Stimulated activated naive CD4-positive, alpha-beta T cell (primary cell): ENCODE measurements around the gene FIBCD1.
"Not testable (repeated sequence)": the region's sequence is repeated elsewhere in the genome, so short reads cannot be mapped to it uniquely, and the experiment has no call there.

Experiments used
- DNase-seq, 6 experiments: peaks; one replicate each; lab custom pipeline; 2025; lab: John Stamatoyannopoulos, UW

FIBCD1 gene

DNA sequence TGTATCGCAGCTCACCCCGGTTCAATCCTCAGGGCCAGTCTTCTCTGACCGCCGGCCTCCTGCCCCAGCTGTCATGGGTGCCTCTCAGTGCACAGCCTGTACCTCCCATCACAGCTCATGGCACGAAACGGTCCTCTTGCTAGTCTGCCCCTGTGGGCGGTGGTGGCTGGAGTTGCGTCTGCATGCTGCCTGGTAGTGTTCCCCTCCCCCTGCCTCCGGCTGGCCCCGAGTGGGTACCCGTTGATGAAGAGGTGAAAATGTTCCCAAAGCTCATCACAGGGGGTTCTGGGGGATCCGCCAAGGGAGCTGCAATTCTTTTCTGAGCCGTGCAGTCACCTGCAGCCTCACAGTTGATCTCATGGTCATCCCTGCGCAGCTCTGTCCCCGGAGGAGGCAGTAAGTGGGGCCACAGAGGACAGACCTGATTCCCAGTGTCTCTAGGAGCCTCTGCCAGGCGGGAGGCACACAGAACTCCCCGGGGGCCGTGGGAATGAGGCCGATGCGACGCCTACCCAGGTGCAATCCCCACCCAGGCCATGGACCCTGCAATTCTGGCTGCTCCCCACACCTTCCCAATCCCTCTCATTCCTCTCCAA lies 34.7 kb upstream of the FIBCD1 start:
- no peak for DNase-seq

DNA sequence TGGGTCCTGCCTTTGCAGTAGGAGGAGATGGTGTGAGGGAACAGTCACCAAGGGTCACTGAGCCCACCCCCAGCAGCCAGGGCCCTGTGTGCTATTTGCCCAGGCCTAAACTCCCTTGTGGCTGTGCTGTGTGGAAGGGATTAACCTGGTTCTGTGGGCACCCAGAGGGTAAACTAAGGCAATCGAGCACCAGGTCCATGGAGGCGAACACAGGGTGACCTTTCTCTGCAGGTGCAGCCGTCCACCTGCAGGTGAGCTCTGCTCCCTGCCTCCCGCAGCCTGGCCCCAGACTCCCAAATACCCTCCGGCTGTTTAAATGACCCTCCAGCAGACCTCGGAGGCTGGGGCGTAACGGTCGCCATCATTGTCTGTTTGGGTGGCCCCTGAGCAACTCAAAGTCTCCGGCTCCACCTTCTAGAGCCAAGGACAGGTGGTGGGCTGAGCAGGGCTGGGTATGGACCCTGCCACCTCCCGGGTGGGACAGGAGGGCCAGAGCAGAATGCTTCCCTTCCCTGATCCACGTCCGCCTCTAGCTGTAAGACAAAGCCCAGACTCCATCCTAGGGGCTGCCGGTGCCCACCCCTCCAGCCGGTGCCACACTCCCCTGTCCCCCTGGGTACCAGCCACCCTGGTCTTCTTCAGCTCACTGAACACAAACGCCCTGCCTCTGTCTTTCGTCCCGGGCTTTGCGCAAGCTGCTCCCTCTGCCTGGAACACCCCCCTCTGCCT lies 34.1 kb upstream of the FIBCD1 start:
- no peak for DNase-seq

DNA sequence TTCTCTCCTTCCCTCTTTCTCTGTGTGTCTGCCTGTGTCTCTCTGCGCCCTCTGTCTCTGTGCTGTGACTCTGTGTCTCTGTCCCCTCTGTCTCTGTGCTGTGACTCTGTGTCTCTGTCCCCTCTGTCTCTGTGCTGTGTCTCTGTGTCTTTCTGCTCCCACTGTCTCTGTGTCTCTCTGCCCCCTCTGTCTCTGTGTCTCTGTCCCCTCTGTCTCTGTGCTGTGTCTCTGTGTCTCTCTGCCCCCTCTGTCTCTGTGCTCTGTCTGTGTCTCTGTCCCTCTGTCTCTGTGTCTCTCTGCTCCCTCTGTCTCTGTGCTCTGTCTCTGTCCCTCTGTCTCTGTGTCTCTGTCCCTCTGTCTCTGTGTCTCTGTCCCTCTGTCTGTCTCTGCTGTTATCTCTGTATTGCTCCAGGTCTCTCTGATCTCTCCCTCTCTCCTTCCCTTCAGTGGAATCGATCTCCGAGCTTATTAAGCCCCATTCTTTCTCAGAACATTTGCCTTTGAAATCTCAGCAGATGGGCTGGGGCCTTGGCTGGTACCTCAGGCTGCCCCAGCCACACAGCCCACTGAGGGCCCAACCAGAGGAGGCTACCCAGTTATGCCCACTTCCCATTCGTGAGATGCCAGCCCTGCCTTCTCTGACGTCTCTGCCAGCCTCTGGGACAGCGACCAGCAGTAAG lies 33.4 kb upstream of the FIBCD1 start:
- no peak for DNase-seq

DNA sequence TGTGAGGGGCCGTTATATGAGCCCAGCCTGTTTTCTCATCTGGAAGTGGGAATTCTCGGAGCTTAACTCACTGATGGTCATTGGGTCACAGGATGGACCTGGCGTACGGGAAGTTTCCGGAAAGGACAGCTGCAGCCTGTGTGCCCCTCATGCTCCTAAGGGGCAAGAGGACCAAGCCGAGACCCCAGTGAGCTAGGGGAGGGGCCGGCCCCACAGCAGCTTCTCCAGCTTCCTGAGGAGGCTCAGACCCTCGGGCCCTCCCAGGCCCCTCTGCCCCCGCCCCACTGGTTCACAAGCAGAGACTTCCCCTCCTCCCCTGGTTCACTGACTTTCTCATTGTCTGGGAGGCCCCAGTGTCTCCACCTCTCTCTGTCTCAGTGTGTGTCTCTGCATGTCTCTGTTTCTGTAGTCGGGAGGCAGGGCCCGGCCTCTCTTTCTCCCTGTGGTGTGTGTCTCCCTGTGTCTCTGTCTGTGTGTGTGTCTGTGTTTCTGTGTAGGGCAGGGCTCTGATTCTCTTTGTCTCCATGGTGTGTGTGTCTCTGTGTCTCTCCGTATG lies 32.3 kb upstream of the FIBCD1 start:
- DNase-seq: no peak

DNA sequence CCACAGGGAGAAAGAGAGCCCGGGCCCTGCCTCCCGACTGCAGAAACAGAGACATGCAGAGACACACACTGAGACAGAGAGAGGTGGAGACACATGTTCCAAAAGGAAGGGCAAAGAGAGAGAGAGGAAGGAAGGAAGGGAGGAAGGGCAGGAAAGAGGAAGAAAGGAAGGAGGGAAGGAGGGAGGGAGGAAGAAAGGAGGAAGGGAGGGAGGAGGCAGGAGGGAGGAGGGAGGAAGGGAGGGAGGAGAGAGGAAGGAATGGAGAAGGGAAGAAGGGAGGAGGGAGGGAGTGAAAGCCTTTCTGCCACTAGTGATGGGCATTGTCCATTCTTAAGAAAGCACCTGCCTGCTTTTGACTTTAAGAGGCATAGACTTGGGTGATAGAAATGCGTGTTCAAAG lies 31.8 kb upstream of the FIBCD1 start:
- no peak for DNase-seq

DNA sequence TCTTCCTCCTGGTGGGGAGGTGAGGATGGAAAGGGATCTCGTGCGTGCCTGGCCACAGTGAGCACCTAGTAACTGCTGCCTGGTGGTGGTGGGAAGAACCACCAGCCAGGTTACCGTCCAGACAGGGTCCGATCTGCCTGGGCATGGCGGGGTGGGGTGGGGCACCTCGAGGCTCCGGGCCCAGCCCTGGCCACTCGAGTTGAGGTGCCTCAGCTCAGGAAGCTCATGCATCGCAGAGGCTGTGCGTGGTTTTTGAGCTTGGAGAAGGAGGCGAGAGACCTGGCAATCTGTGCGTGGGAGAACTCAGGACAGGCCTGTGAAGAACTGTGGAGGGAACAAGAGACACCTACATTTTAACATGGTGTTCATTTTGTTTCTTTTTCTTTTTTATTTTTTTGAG lies 31.0 kb upstream of the FIBCD1 start:
- no peak for DNase-seq

DNA sequence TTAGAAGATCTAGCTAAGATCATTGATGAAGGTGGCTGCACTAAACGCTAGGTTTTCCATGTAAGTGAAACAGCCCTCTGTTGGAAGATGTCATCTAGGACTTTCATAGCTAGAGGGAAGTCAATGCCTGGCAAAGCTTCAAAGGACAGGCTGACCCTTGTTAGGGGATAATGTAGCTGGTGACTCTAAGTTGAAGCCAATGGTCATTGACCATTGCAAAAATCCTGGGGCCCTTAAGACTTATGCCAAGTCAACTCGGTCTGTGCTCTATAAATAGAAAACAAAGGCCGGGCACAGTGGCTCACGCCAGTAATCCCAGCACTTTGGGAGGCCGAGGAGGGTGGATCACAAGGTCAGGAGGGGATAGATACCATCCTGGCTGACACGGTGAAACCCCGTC lies 26.6 kb upstream of the FIBCD1 start:
- DNase-seq: no peak

DNA sequence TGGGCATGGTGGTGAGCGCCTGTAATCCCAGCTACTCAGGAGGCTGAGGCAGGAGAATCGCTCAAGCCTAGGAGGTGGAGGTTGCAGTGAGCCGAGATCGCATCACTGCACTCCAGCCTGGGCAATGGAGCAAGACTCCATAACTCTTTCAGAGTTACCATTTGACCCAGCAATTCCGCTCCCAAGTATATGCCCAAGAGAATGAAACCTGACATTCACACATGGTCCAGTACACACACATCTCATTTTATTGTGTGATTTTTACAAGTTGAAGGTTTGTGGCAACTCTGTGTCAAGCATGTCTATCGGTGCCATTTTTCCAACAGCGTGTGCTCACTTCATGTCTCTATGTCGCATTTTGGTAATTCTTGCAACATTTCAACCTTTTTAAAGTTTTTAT lies 24.9 kb upstream of the FIBCD1 start:
- DNase-seq: no peak

DNA sequence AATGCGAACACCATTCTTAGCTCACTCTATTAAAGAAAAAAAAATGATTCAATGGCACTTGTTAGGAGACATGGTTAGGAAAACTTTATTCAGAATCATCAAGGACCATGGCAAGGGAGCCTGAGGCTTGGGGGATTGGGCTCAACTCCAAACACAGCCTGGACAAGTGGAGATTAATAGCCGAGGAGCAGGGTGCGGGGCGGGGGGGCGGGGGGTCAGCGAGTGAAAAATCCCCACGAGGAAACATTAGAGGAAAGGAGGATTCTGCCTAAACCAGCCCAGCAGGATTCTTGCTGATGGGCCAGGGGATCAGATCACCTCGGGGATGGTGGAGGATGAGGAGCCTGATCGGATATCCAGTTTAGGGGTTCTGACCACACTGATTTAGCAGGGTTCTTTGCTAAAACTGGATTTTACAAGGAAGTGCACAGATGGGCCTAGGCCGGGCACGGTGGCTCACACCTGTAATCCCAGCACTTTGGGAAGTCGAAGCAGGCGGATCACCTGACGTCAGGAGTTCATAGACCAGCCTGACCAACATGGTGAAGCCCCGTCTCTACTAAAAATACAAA lies 24.4 kb upstream of the FIBCD1 start:
- no peak for DNase-seq

DNA sequence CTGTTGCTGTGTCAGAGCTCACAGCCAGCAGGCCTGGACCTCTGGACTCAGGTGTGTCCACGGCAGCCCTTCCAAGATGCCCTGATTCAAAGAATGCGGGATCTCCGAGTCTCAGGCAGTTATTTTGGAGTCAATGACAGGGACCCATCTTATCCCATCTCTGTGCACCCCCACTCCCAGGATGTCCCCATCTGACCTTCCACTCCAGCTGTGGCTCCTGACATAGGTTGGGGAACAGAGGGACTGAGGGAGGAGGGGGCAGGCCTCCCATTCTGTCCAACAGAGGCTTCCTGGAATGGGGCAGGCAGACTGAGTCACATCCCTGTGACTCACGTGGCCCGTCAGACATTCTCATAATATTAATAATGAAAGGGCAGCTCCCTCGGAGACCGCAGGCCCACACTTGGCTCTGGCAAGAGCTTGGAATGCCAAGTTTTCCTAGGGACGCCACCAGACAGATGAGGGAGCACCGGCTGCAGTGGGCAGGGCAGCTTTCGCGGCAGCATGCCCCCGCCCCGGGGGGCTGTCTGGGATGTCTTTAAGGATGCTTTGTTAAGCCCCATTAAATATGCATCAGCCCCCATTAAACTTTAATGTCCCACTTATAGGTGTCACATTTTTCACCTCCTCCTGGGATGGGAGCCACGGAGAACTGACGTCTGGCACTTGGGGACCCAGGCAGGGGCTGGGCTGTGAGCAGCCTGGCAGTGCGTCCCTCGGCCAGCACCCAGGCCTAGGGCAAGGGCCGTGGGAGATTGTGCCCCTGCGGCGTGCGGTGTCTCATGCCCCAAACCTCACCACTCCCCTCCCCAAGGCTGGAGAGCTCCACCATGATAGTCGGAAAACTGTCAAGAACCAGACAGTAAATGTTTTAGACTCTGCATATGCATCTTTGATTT lies 23.6 kb upstream of the FIBCD1 start:
- DNase-seq: no peak

DNA sequence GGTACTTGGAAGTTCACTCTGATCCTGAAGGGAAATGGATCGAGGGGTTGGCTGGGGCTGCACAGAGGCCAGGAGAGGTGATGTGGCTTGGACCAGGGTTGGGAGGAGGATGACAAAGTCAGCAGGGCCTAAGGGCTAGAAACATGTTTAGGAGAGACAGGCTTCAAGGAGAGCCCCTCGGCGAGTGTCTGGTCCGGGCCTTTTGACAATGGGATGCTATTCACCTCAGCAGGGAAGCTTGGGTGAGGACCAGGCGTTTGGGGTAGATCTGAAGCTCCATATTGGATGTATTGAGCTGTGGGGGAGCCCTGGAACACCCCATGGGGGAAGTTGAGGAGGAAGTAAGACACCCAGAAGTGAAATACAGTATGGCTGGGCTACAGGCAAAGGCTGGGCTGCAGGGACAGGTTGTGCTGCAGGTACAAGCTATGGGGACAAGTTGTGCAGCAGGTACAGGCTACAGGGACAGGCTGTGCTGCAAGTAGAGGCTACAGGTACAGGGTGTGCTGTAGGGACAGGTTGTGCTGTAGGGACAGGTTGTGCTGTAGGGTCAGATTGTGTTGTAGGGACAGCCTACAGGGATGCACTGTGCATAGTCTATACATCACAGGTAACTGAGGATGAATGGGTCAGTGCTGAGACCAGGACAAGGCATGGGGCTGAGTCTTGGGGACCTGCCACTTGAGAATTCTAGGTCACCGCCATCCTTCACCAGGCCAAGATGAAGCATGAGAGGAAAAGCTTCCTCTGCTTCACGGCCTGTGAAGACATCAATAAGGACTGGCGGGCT lies 22.7 kb upstream of the FIBCD1 start:
- DNase-seq: no peak

DNA sequence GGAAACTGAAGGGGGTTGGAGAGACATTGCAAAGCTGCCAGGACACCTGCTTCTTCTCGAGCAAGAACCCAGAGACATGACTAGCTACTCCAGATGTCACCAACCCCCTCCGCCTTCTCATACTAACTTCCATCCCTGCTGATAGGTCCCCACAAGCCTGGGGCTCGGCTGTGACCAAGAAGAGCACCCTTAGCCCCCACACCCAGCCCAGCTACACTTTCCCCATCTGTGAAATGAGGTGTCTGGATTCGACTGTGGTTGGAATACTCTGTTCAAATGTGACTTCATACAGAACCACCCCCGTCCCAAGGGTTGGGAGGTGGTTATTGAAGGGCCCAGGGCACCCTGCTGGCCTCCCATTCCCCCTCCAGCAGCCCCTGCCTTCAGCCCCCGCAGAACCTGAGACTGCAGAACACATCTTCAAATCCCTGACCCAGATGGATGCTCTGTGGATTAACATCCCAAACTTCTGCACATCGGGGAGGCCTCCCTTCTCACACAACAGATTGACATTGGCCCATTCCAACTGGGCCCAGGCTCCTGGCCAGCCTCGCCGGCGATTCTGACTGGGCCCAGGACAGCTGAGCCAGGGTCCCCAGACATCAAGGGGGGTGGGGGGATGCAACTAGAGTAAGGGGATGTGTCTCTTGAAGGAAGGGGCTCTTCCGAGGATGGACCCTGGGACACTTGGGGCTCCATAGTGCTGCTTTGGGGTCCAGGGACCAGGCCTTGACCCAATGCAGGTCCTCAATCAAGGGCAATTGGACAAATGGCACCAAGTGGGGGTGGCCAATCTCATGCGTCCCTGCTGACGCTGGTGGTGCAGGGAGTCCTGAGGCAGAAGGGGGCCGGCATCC lies 21.7 kb upstream of the FIBCD1 start:
- DNase-seq: no peak

DNA sequence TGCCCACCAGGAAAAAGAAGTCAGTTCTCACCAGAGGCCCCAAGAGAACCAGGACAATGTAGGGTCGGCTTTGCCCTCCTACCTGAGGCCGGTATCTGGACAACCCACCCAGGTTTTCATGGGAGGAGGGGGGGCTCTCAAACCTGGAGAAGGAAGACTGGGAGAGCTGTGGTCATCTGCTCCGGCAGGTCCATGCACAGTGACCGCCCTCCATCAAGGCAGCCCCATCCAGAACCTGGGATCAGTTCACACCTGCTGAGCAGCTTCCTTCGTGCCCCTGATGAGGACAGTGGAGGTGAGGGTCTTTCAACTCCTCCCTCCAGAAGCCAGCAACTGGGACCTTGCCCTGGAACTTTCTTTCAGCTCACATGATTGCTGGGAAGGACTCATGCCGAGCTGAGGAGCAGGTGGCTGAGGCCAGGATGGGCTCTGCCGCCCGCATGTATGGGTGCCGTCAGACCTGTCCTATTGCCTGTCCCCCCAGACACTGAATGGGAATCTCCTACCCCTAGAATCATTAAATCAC lies 20.8 kb upstream of the FIBCD1 start:
- DNase-seq: no peak

DNA sequence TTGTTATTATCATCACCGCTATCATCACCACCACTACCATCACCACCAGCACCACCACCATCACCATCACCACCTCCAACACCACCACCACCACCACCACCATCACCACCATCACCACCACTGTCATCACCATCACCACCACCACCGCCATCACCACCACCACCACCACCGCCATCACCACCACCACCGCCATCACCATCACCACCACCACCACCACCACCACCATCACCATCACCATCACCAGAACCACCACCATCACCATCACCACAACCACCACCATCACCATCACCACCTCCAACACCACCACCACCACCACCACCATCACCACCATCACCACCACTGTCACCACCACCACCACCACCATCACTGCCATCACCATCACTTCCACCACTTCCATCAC lies 19.5 kb upstream of the FIBCD1 start:
- not testable (repeated sequence) for DNase-seq

DNA sequence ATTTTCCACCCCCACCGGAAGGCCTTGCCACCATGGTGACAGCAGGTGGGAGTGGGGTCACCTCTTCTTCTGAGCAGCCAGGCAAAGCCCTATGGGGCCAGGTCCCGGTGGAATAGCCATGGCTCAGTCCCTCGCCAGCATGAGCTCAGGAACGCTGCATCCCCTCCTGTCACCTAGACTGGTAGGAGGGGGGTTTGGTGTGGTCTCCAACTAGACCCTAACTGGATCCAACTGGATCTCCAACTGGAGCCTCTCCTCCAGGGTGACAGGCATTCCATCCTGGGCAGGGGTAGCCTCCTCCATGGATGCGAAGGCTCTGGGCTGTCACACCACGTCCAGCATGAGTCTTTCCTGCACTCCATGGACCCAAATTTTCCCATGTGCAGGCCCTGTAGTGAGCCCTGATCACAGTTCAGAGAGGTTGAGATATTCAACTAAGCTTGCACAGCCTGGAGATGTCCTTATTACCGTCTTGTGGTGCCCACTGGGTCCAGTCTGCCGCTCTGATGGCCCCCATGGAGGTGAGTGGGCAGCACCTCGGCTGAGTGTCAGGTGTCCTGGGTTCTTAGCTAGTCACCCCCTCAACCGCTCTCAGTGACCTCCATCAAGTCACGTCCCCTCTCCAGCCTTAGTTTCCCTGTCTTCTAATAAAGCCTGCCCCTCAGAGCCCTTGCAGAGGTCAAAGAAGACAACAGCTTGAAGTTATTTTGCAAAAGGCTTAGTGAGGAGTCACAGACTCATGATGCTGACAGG lies 18.6 kb upstream of the FIBCD1 start:
- DNase-seq: no peak

DNA sequence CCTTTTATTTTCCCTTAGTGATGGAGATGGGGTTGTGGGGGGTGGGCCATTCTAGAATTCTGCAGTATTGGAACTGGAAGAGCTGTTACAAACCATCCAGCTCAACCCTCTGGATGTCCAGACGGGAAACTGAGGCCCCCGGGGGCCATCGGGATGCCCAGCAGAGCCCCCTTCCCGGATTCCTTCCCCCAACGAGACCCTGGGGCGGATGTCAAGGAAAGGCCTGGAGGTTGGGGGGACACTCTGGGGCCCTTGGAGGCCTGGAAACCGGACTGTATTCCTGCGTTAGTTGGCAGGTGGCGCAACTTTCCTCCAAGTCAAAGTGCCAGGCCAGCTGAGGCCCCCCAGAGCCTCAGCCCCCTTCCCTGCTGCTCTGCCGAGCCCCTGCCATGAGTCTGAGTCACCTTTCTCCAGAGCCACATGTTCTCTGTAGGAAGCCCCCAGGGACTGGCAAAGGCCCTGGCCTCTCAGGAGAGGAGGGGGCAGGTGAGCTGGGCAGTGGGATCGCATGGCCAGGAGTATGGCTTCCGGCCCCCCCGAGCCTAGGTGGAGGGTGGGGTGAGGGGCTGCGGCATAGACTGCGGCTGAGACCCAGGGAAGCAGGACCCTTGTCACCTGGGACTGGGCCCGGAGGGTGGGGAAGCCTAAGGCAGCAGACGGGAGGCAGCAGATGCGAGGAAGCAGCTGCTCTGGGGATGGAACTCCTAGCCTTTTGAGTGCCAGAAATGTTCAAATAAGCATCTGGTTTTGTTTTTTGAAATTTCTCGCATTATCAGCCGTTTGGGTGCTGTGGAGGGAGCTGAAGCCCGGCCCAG lies 17.8 kb upstream of the FIBCD1 start:
- no peak for DNase-seq

DNA sequence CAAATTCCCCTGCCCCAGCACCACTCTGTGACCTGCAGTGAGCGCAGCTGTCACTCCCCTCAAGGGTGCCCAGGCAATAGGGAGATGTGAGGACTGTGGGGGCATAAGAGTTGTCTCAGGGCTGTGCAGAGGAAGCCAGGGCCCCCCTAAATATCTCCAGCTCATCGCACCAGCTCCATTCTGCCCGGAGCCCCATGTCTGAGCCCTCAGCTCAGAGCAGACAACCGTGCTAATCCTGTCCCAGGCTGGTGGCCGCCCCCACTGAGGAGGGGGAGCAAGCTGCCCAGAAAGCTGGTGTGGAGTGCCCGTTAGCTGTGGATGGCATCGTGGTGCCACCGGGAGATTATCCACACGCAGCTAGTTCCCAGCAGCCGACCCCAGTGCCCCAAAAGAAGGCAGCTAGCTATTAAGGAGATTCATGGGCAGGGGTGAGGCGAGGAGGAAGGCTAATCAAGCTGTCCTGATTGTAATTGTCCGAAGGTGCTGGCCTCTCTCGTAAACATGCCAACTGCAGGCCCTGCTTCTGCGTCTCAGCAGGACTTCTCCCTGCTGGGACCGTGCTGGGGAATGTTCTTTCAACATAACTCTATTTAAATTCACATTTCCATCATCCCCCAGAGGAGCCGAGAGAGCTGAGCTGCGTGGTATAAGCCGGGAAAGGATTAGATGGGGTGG lies 17.0 kb upstream of the FIBCD1 start:
- no peak for DNase-seq

DNA sequence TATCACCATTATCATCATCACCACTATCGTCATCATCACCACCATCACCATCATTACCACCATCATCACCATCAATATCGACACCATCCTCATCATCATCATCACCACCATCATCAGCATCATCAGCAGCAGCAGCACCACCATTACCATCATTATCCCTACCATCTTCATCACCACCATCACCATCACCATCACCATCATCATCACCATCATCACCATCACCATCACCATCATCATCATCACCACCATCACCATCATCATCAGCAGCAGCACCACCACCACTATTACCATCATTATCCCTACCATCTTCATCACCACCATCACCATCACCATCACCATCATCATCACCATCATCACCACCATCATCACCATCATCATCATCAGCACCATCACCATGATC lies 15.9 kb upstream of the FIBCD1 start:
- not testable (repeated sequence) for DNase-seq
